DND-41 (cell line): ENCODE data around the gene ITSN1.

Experiments used
- ATAC-seq: fragments of 200-7000 bp; cut with Tn5 transposase; 3 replicates; pipeline ENCODE4 v1.9.1; 2021; ENCODE audit warnings: low read depth; ENCODE audit not compliant: insufficient read depth
- DNase-seq: peaks from one replicate; pipeline ENCODE4 v3.0.0-alpha.2; 2020
- H2AFZ ChIP-seq: 2 replicates; pipeline ENCODE4 v1.6.0; 2012; ENCODE audit warnings: low read depth, low read length
- H3K27ac ChIP-seq: 2 replicates; pipeline ENCODE4 v1.5.1; 2012; ENCODE audit warnings: low read length, inconsistent platforms
- H3K27me3 ChIP-seq: fragments of 200-600 bp; sonication (generic); 2 replicates; pipeline ENCODE4 v1.6.0; 2012; ENCODE audit warnings: low read length, mild to moderate bottlenecking, inconsistent platforms; ENCODE audit not compliant: insufficient read depth, poor library complexity
- H3K36me3 ChIP-seq: 2 replicates; pipeline ENCODE4 v1.5.1; 2012; ENCODE audit warnings: low read length, inconsistent platforms; ENCODE audit not compliant: insufficient read depth
- H3K4me1 ChIP-seq: 2 replicates; pipeline ENCODE4 v1.5.1; 2012; ENCODE audit warnings: mild to moderate bottlenecking, low read length; ENCODE audit not compliant: insufficient read depth
- H3K4me2 ChIP-seq: 2 replicates; pipeline ENCODE4 v1.6.0; 2012; ENCODE audit warnings: mild to moderate bottlenecking, moderate library complexity, low read length, inconsistent platforms; ENCODE audit not compliant: insufficient read depth
- H3K4me3 ChIP-seq, 2 experiments: fragments of 200-600 bp in 1 of 2; shearing (Covaris generic) in 1 of 2; 2 replicates each; pipeline ENCODE4 v1.5.1; 2012 to 2016; ENCODE audit warnings: inconsistent platforms in 2 of 2, low read length in 2 of 2, mild to moderate bottlenecking in 2 of 2, low read depth in 1 of 2, moderate library complexity in 1 of 2
- H3K79me2 ChIP-seq: 2 replicates; pipeline ENCODE4 v1.6.0; 2012; ENCODE audit warnings: low read length, inconsistent platforms; ENCODE audit not compliant: insufficient read depth
- H3K9ac ChIP-seq: 2 replicates; pipeline ENCODE4 v1.6.0; 2012; ENCODE audit warnings: low read depth, mild to moderate bottlenecking, inconsistent platforms, low read length, moderate library complexity
- H3K9me3 ChIP-seq: 2 replicates; pipeline ENCODE4 v1.5.1; 2012; ENCODE audit warnings: low read length, moderate library complexity, mild to moderate bottlenecking, inconsistent platforms; ENCODE audit not compliant: insufficient read depth, severe bottlenecking
- H4K20me1 ChIP-seq: 2 replicates; pipeline ENCODE4 v1.6.0; 2012; ENCODE audit warnings: low read length; ENCODE audit not compliant: insufficient read depth
- CTCF ChIP-seq: IDR thresholded peaks from 2 replicates; pipeline ENCODE4 v1.5.1; 2012; ENCODE audit warnings: borderline replicate concordance, low read length, moderate library complexity, mild to moderate bottlenecking; ENCODE audit not compliant: poor library complexity, severe bottlenecking; ENCODE audit errors: extremely low read depth
- EZH2 ChIP-seq: IDR thresholded peaks from 3 replicates; pipeline ENCODE4 v1.6.1; 2012; ENCODE audit warnings: borderline replicate concordance, low read depth, mild to moderate bottlenecking, moderate library complexity, low read length, inconsistent platforms; ENCODE audit not compliant: severe bottlenecking

The ITSN1 gene

DNA sequence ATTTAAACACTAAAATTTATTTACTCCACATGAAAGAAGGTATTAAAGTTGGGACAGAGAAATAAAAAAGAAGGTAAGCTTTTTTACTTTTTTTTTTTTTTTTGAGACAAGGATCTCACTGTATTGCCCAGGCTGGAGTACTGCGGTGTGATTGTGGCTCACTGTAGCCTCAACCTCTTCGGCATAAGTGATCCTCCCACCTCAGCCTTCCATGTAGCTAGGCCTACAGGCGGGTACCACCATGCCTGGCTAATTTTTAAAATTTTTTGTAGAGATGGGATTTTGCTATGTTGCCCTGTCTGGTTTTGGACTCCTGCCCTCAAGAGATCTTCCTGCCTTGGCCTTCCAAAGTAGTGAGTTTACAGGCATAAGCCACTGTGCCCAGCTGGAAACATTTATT, 106.6 kb downstream of the ITSN1 start:
- no peaks in the 10 kb centered on the region for H3K27me3 ChIP-seq
- no peaks in the 10 kb centered on the region for H3K4me1 ChIP-seq
- ATAC-seq (no peak), DNase-seq (no peak)
- H3K4me3 ChIP-seq = no peak overlapping the region
- H3K9ac ChIP-seq = no peak overlapping the region
- H3K79me2 ChIP-seq = no peaks in the 10 kb centered on the region
- no peak overlapping the region for H3K27ac ChIP-seq
- H3K36me3 ChIP-seq = no peaks in the 10 kb centered on the region
- H2AFZ ChIP-seq = no peak overlapping the region
- H4K20me1 ChIP-seq = no peaks in the 10 kb centered on the region
- TF ChIP-seq CTCF (no peak), EZH2 (no peak)
- H3K9me3 ChIP-seq = peaks cover 12% of the 10 kb centered on the region
- no peak overlapping the region for H3K4me2 ChIP-seq

DNA sequence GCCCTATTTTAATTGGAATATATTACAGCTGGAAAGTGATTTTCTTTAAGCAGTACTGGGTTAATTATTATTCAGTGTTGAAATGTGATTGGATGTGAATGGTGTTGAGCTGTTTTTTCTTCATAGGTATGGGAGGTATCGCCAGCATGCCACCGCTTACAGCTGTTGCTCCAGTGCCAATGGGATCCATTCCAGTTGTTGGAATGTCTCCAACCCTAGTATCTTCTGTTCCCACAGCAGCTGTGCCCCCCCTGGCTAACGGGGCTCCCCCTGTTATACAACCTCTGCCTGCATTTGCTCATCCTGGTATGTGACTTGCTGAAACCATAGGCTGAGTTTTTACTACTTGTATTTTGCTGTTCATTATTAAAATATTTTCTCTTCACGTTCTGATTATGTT, 107.7 kb downstream of the ITSN1 start:
- Histone ChIP-seq H3K27ac (no peak overlapping the region), H3K9ac (no peak overlapping the region), H3K79me2 (no peaks in the 10 kb centered on the region), H3K4me3 (no peak overlapping the region), H3K9me3 (peaks cover 12% of the 10 kb centered on the region), H4K20me1 (no peaks in the 10 kb centered on the region), H3K36me3 (no peaks in the 10 kb centered on the region), H2AFZ (no peak overlapping the region), H3K27me3 (no peaks in the 10 kb centered on the region), H3K4me2 (no peak overlapping the region), H3K4me1 (no peaks in the 10 kb centered on the region)
- TF ChIP-seq CTCF (no peak), EZH2 (no peak)
- DNase-seq = no peak
- ATAC-seq = no peak

- no peak overlapping the region for H3K4me2 ChIP-seq
- no peak for ATAC-seq
- H3K9ac ChIP-seq = no peak overlapping the region
- no peak overlapping the region for H3K27ac ChIP-seq
- no peak for TF ChIP-seq EZH2
- no peak for TF ChIP-seq CTCF
- H3K36me3 ChIP-seq = no peaks in the 10 kb centered on the region; the same call in 1 of the 2 replicates
- no peaks in the 10 kb centered on the region for H3K27me3 ChIP-seq
- H2AFZ ChIP-seq = no peak overlapping the region
- no peaks in the 10 kb centered on the region for H4K20me1 ChIP-seq
- no peak overlapping the region for H3K4me3 ChIP-seq
- DNase-seq = no peak
- H3K9me3 ChIP-seq = peaks cover 11% of the 10 kb centered on the region
- H3K79me2 ChIP-seq = no peaks in the 10 kb centered on the region
- H3K4me1 ChIP-seq = no peaks in the 10 kb centered on the region
Observed at GRCh38 chr21:33751120-33751519, 108.8 kb downstream of the ITSN1 start.

- no peak overlapping the region for H3K4me3 ChIP-seq
- DNase-seq (no peak), ATAC-seq (no peak)
- no peaks in the 10 kb centered on the region for H3K79me2 ChIP-seq
- no peaks in the 10 kb centered on the region for H3K4me1 ChIP-seq
- no peaks in the 10 kb centered on the region for H4K20me1 ChIP-seq
- no peaks in the 10 kb centered on the region for H3K27me3 ChIP-seq
- H3K36me3 ChIP-seq = no peaks in the 10 kb centered on the region; the same call in 1 of the 2 replicates
- no peak overlapping the region for H2AFZ ChIP-seq
- H3K27ac ChIP-seq = no peak overlapping the region
- H3K9me3 ChIP-seq = peaks cover 8% of the 10 kb centered on the region
- no peak overlapping the region for H3K4me2 ChIP-seq
- TF ChIP-seq CTCF = no peak
- TF ChIP-seq EZH2 = no peak
- H3K9ac ChIP-seq = no peak overlapping the region
Observed at GRCh38 chr21:33751533-33751932, 109.2 kb downstream of the ITSN1 start.
